Endothelial cell of umbilical vein (primary cell): Measurements from ENCODE around the gene TULP1. TPM values are rescaled to one million over a fixed set of nuclear protein-coding genes. Genes with fewer than 3 reads are reported as not detected.

Experiments used
- BruUV-seq: library from RNA; stranded (reverse); fragments of 400-500 nt; replicated peaks from 2 replicates; lab custom pipeline; 2021; lab: Mats Ljungman, UMichigan
- CTCF ChIA-PET: fragments of 300-600, 350-600 bp; sonication (Branson Sonifier 250); formaldehyde crosslinking; loops from one replicate; lab custom pipeline; 2021; ENCODE audit warnings: antibody characterized with exemption, inconsistent platforms; lab: Charles Lee
- POLR2A ChIA-PET: fragments of 300-600, 350-600 bp; sonication (Branson Sonifier 250); formaldehyde crosslinking; loops from one replicate; lab custom pipeline; 2021; ENCODE audit warnings: antibody characterized with exemption, inconsistent platforms; lab: Charles Lee
- DNase-seq: peaks from one replicate; pipeline ENCODE4 v3.0.0-alpha.2; 2011; ENCODE audit warnings: low read depth, low spot score
- FAIRE-seq: peaks from 2 replicates; lab custom pipeline; 2011; peaks lifted over from hg19 to GRCh38; lab: Jason Lieb, UNC
- H2AFZ ChIP-seq: 2 replicates; pipeline ENCODE4 v1.6.0; 2012; ENCODE audit warnings: low read depth, low read length, control low read depth, inconsistent platforms
- H3K27ac ChIP-seq: 2 replicates; pipeline ENCODE4 v1.5.1; 2011; ENCODE audit warnings: low read depth, mild to moderate bottlenecking, control low read depth, low read length, moderate library complexity; ENCODE audit not compliant: insufficient read depth
- H3K27me3 ChIP-seq, 2 experiments: 2 replicates each; pipeline versions ENCODE4 v1.6.0 to v1.6.1; 2011; ENCODE audit warnings: low read length in 2 of 2, mixed read lengths in 1 of 2; ENCODE audit not compliant: control insufficient read depth in 2 of 2, insufficient read depth in 2 of 2
- H3K36me3 ChIP-seq, 2 experiments: 2 replicates in 1 of 2; 3 replicates in 1 of 2; pipeline ENCODE4 v1.5.1; 2011; ENCODE audit warnings: low read length in 2 of 2, mild to moderate bottlenecking in 1 of 2, moderate library complexity in 1 of 2; ENCODE audit not compliant: control insufficient read depth in 2 of 2, insufficient read depth in 2 of 2; ENCODE audit errors: extremely low read depth in 1 of 2
- H3K4me1 ChIP-seq: 3 replicates; pipeline ENCODE4 v1.5.1; 2011; ENCODE audit warnings: mild to moderate bottlenecking, low read length; ENCODE audit not compliant: control insufficient read depth, insufficient read depth; ENCODE audit errors: extremely low read depth
- H3K4me2 ChIP-seq: 2 replicates; pipeline ENCODE4 v1.6.1; 2011; ENCODE audit warnings: low read length, control low read depth, mixed read lengths; ENCODE audit not compliant: insufficient read depth
- H3K4me3 ChIP-seq, 3 experiments: fragments of 200-600 bp in 1 of 3; sonication (generic), shearing (Covaris generic) in 1 of 3; replicated peaks in 1 of 3; 2 replicates each; pipeline ENCODE4 v1.5.1; 2011 to 2016; ENCODE audit warnings: control low read depth in 3 of 3, low read length in 3 of 3, mild to moderate bottlenecking in 2 of 3, inconsistent platforms in 1 of 3, low read depth in 1 of 3, moderate library complexity in 1 of 3; ENCODE audit not compliant: insufficient read depth in 1 of 3
- H3K79me2 ChIP-seq: 2 replicates; pipeline ENCODE4 v1.6.0; 2012; ENCODE audit warnings: low read length, inconsistent platforms; ENCODE audit not compliant: control insufficient read depth, insufficient read depth
- H3K9ac ChIP-seq: replicated peaks from 2 replicates; pipeline ENCODE3; 2011; ENCODE audit warnings: low read length, control low read depth; ENCODE audit not compliant: insufficient read depth; ENCODE audit errors: extremely low read depth
- H3K9me1 ChIP-seq: replicated peaks from 3 replicates; pipeline ENCODE4 v1.6.0; 2011; ENCODE audit warnings: mild to moderate bottlenecking, low read length; ENCODE audit not compliant: control insufficient read depth, insufficient read depth; ENCODE audit errors: extremely low read depth
- H3K9me3 ChIP-seq: replicated peaks from 2 replicates; pipeline ENCODE4 v1.5.1; 2012; ENCODE audit warnings: low read length, inconsistent platforms; ENCODE audit not compliant: control insufficient read depth, insufficient read depth
- H4K20me1 ChIP-seq: replicated peaks from 2 replicates; pipeline ENCODE3; 2011; ENCODE audit warnings: mild to moderate bottlenecking, low read length; ENCODE audit not compliant: control insufficient read depth, insufficient read depth; ENCODE audit errors: extremely low read depth
- EZH2 ChIP-seq: IDR thresholded peaks from 2 replicates; pipeline ENCODE4 v1.6.1; 2012; ENCODE audit warnings: borderline replicate concordance, low read depth, mild to moderate bottlenecking, moderate library complexity, low read length, inconsistent platforms; ENCODE audit not compliant: severe bottlenecking
- FOS ChIP-seq: IDR thresholded peaks from 2 replicates; pipeline ENCODE4 v1.6.1; 2011; ENCODE audit warnings: mild to moderate bottlenecking, low read length, moderate library complexity, borderline replicate concordance; ENCODE audit not compliant: insufficient read depth
- GATA2 ChIP-seq: IDR thresholded peaks from 2 replicates; pipeline ENCODE4 v1.7.0; 2011; ENCODE audit warnings: low read depth, mild to moderate bottlenecking, moderate library complexity, mixed read lengths, low read length; ENCODE audit not compliant: insufficient read length, insufficient read depth
- JUN ChIP-seq: IDR thresholded peaks from 2 replicates; pipeline ENCODE4 v1.6.1; 2011; ENCODE audit warnings: borderline replicate concordance, low read depth; ENCODE audit not compliant: insufficient read length, insufficient read depth
- MYC ChIP-seq: IDR thresholded peaks from one replicate; pipeline ENCODE4 v1.6.1; 2011; ENCODE audit warnings: mild to moderate bottlenecking, low read depth, low read length
- POLR2A ChIP-seq: IDR thresholded peaks from 2 replicates; pipeline ENCODE4 v1.6.1; 2012; ENCODE audit warnings: low read depth, mild to moderate bottlenecking, control low read depth, low read length
- POLR2AphosphoS5 ChIP-seq: IDR thresholded peaks from 2 replicates; pipeline ENCODE4 v1.6.1; 2012; ENCODE audit warnings: low read depth, mild to moderate bottlenecking, control low read depth, low read length, moderate library complexity; ENCODE audit not compliant: insufficient read depth
- dilution Hi-C: fragments of 300-500 bp; cut with MboI; formaldehyde crosslinking; loops from one replicate; pipeline ENCODE4 v1.15.0; 2019; ENCODE audit warnings: low sequenced_read_pairs; ENCODE audit not compliant: extremely low pct_ligation_motif_present
- intact Hi-C: fragments of 100-400 bp; cut with micrococcal nuclease; formaldehyde crosslinking; loops from one replicate; pipeline ENCODE4 v1.10.0; 2022
- polyA plus RNA-seq, 4 experiments: library from polyadenylated mRNA; depleted of rRNA in 3 of 4; stranded (reverse) in 3 of 4; unstranded in 1 of 4; fragments of >200 nt; gene quantifications; 2 replicates each; pipeline versions ENCODE4 v1.2.1 to v1.2.3, GENCODE V29; 2011 to 2012; ENCODE audit warnings: missing spikeins in 1 of 4
- total RNA-seq: library from RNA; stranded (reverse); gene quantifications from 2 replicates; pipeline ENCODE4 v1.2.3, GENCODE V29; 2021
- TF ChIP-seq, protein P1 (sequence below), 2 donors: IDR thresholded peaks; 1 replicate in 1 of 2; 2 replicates in 1 of 2; pipeline ENCODE4 v1.5.1; 2011; ENCODE audit warnings: low read length in 2 of 2, mild to moderate bottlenecking in 2 of 2, moderate library complexity in 2 of 2, control low read depth in 1 of 2, inconsistent platforms in 1 of 2, low read depth in 1 of 2; ENCODE audit not compliant: insufficient read depth in 1 of 2; ENCODE audit errors: extremely low read depth in 1 of 2
- TF ChIP-seq, protein P2 (sequence below): IDR thresholded peaks from 2 replicates; pipeline ENCODE4 v1.6.1; 2011; ENCODE audit not compliant: insufficient read depth, insufficient read length

Gene TULP1
- total and polyA plus RNA-seq, 2 donors (not counting 3 experiments of a cell fraction or from before 2014, with no cell fraction given) = not detected

DNA sequence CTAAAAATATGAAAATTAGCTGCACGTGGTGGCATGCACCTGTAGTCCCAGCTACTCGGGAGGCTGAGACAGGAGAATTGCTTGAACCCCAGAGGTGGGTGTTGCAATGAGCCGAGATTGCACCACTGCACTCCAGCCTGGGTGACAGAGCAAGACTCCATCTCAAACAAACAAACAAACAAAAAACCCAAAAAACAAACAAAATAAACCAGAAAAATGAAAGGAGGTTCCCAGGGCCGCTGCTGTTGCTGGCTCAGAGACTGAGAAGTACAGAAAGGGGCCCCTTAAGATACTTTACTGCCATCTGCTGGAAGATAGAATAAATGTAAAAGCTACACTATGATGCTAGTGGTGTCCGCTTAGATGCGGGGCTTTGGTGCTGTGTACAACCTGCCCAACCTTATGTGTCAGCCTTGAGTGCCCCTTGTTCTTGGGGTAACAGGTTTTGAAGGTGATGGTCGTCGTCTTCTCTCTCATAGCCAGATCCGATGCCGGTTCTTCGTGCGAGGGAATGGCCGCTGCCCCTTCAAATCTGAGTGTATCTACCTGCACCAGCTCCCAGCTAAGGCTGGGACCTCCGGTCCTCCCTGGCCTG, 63.3 kb downstream of the TULP1 start:
- intact Hi-C loops = loop anchor here (1.0 kb wide), 5 partner anchors 24 to 152 kb away; partner anchors contain the start of genes DEF6 and PPARD
- DNase-seq (peak; percentile 62), FAIRE-seq (peak; percentile 93)
- H3K9ac ChIP-seq = no peak overlapping the region
- no peaks in the 10 kb centered on the region for H4K20me1 ChIP-seq
- H3K4me3 ChIP-seq = no peak overlapping the region
- POLR2A ChIA-PET = interaction anchor here (0.5 to 1.1 kb wide), 3 partner anchors 98 to 107 kb away, joined by 3 to 6 read pairs (median 4); partner anchors contain the start of gene PPARD
- TF ChIP-seq, protein P1, sequence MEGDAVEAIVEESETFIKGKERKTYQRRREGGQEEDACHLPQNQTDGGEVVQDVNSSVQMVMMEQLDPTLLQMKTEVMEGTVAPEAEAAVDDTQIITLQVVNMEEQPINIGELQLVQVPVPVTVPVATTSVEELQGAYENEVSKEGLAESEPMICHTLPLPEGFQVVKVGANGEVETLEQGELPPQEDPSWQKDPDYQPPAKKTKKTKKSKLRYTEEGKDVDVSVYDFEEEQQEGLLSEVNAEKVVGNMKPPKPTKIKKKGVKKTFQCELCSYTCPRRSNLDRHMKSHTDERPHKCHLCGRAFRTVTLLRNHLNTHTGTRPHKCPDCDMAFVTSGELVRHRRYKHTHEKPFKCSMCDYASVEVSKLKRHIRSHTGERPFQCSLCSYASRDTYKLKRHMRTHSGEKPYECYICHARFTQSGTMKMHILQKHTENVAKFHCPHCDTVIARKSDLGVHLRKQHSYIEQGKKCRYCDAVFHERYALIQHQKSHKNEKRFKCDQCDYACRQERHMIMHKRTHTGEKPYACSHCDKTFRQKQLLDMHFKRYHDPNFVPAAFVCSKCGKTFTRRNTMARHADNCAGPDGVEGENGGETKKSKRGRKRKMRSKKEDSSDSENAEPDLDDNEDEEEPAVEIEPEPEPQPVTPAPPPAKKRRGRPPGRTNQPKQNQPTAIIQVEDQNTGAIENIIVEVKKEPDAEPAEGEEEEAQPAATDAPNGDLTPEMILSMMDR (IDR thresholded peaks at IDR 0.05; ENCODE audit: extremely low read depth in 1 of 2, insufficient read depth in 1 of 2, low read depth in 1 of 2, low read length in 2 of 2) = peak; percentile 48 to 53
- TF ChIP-seq EZH2 = no peak
- no peaks in the 10 kb centered on the region for H3K36me3 ChIP-seq
- no peaks in the 10 kb centered on the region for H3K9me1 ChIP-seq
- no peak overlapping the region for H3K4me2 ChIP-seq
- no peak overlapping the region for H2AFZ ChIP-seq
- H3K9me3 ChIP-seq = no peaks in the 10 kb centered on the region
- H3K4me1 ChIP-seq = peaks cover 16% of the 10 kb centered on the region
- no TSS peak for BruUV-seq
- H3K79me2 ChIP-seq = no peaks in the 10 kb centered on the region
- H3K27me3 ChIP-seq = peaks cover 0 to 2% of the 10 kb centered on the region in 2 experiments
- no peak overlapping the region for H3K27ac ChIP-seq
- CTCF ChIA-PET = interaction anchor here (0.5 to 9.3 kb wide), 49 partner anchors 9 to 463 kb away, joined by 3 to 270 read pairs (median 5); partner anchors contain the start of genes DEF6, PPARD, RPL10A and ZNF76
- dilution Hi-C loops = no loop called here

DNA sequence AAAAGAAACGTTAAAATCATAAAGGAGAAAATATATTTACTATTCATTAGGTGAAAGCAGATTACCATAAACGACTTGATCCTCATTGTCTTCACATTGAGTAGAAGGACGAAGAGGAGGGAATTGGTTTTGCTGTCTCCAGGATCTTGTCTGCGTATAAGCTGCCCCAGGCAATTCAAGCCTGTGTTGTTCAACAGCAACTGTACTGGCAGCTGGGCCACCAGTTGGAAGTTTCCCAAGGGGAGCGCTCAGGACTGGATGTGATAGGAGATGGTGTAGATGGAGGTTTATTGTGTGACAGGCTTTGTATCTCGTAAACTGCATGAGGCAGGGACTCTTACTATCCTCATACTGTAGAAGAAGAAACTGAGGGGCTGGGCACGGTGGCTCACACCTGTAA, 64.5 kb downstream of the TULP1 start:
- no peak overlapping the region for H3K4me3 ChIP-seq
- H3K9me1 ChIP-seq = no peaks in the 10 kb centered on the region
- POLR2A ChIA-PET = no interaction called here
- H2AFZ ChIP-seq = no peak overlapping the region
- CTCF ChIA-PET = interaction anchor here (0.5 to 9.3 kb wide), 4 partner anchors 26 to 120 kb away, joined by 3 to 270 read pairs (median 118); partner anchors contain the start of gene PPARD
- H3K27ac ChIP-seq = no peak overlapping the region
- no peaks in the 10 kb centered on the region for H3K9me3 ChIP-seq
- no TSS peak for BruUV-seq
- H4K20me1 ChIP-seq = no peaks in the 10 kb centered on the region
- FAIRE-seq (no peak), DNase-seq (no peak)
- no peak overlapping the region for H3K4me2 ChIP-seq
- dilution Hi-C loops = no loop called here
- TF ChIP-seq, protein P2, sequence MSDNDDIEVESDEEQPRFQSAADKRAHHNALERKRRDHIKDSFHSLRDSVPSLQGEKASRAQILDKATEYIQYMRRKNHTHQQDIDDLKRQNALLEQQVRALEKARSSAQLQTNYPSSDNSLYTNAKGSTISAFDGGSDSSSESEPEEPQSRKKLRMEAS = no peak
- TF ChIP-seq GATA2 = no peak
- TF ChIP-seq, protein P1 (IDR thresholded peaks at IDR 0.05; ENCODE audit: extremely low read depth in 1 of 2, insufficient read depth in 1 of 2, low read depth in 1 of 2, low read length in 2 of 2) = no peak
- TF ChIP-seq MYC = no peak
- no peak for TF ChIP-seq POLR2AphosphoS5
- TF ChIP-seq POLR2A = no peak
- no peak for TF ChIP-seq EZH2
- no peak for TF ChIP-seq JUN
- no peak for TF ChIP-seq FOS
- intact Hi-C loops = no loop called here
- H3K4me1 ChIP-seq = peaks cover 12% of the 10 kb centered on the region
- no peak overlapping the region for H3K9ac ChIP-seq
- H3K27me3 ChIP-seq = peaks cover 0 to 2% of the 10 kb centered on the region in 2 experiments
- no peaks in the 10 kb centered on the region for H3K79me2 ChIP-seq
- no peaks in the 10 kb centered on the region for H3K36me3 ChIP-seq
